Measurements from ENCODE around the gene SP3.

DNA sequence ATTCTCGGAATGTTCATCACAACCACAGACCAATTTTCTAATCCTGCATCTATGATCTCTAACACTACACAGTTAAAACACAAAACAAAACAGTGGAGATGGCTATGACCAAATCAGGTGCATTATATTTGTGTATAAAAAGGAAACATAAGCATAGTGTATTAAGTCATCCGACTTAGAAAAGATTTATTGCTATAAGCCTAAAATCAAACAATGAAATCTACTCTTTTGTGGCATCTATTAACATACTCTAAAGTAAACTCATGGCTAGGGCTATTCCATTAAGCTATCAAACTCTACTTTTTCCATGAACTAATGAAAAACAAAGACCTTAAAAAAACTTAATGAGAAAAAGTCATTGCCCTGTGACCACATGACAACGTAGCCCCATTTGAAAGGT is 8.7 kb downstream of the SP3 start:
- TF ChIP-seq, protein P1, sequence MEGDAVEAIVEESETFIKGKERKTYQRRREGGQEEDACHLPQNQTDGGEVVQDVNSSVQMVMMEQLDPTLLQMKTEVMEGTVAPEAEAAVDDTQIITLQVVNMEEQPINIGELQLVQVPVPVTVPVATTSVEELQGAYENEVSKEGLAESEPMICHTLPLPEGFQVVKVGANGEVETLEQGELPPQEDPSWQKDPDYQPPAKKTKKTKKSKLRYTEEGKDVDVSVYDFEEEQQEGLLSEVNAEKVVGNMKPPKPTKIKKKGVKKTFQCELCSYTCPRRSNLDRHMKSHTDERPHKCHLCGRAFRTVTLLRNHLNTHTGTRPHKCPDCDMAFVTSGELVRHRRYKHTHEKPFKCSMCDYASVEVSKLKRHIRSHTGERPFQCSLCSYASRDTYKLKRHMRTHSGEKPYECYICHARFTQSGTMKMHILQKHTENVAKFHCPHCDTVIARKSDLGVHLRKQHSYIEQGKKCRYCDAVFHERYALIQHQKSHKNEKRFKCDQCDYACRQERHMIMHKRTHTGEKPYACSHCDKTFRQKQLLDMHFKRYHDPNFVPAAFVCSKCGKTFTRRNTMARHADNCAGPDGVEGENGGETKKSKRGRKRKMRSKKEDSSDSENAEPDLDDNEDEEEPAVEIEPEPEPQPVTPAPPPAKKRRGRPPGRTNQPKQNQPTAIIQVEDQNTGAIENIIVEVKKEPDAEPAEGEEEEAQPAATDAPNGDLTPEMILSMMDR (optimal IDR thresholded peaks at IDR 0.05 in 1 of 3, IDR thresholded peaks at IDR 0.05 in 1 of 3, conservative IDR thresholded peaks at IDR 0.05 in 1 of 3; ENCODE audit: extremely low read depth in 1 of 3, insufficient read depth in 2 of 3, low read length in 3 of 3): no peak
- TF ChIP-seq EZH2 (IDR thresholded peaks at IDR 0.05; ENCODE audit: low read length): no peak

All from keratinocyte (primary cell).